Mesothelial cell of epicardium (in vitro differentiated cells): Measurements from ENCODE around the gene ANGPT4. TPM values are rescaled to one million over a fixed set of nuclear protein-coding genes. Genes with fewer than 3 reads are reported as not detected.

Source experiments
- DNase-seq, 2 experiments: peaks; one replicate each; pipeline ENCODE4 v3.0.0; 2021; ENCODE audit warnings: low spot score in 2 of 2; ENCODE audit not compliant: unreplicated experiment in 2 of 2
- H3K27ac Mint-ChIP-seq: 2 replicates; pipeline ENCODE4 v1.8.0; 2021; ENCODE audit warnings: mixed read lengths
- H3K27me3 Mint-ChIP-seq: 2 replicates; pipeline ENCODE4 v1.8.0; 2021; ENCODE audit warnings: low read depth, mixed read lengths
- H3K36me3 Mint-ChIP-seq: 2 replicates; pipeline ENCODE4 v1.8.0; 2021; ENCODE audit warnings: mixed read lengths
- H3K4me1 Mint-ChIP-seq: 2 replicates; pipeline ENCODE4 v1.8.0; 2021; ENCODE audit warnings: mixed read lengths
- H3K4me3 Mint-ChIP-seq: 2 replicates; pipeline ENCODE4 v1.8.0; 2021; ENCODE audit warnings: mild to moderate bottlenecking, moderate library complexity, mixed read lengths
- H3K9me3 Mint-ChIP-seq: 2 replicates; pipeline ENCODE4 v1.8.0; 2021; ENCODE audit warnings: mixed read lengths
- CTCF ChIP-seq: fragments of 200-600 bp; sonication (generic); IDR thresholded peaks from one replicate; pipeline ENCODE4 v1.5.0; 2021; ENCODE audit warnings: antibody characterized with exemption; ENCODE audit not compliant: unreplicated experiment
- total RNA-seq: library from RNA; stranded (reverse); gene quantifications from 3 replicates; pipeline ENCODE4 v1.2.1, GENCODE V29; 2021

ANGPT4 gene
- total RNA-seq, 1 donor from 2014 or later = 0.31 TPM

DNA sequence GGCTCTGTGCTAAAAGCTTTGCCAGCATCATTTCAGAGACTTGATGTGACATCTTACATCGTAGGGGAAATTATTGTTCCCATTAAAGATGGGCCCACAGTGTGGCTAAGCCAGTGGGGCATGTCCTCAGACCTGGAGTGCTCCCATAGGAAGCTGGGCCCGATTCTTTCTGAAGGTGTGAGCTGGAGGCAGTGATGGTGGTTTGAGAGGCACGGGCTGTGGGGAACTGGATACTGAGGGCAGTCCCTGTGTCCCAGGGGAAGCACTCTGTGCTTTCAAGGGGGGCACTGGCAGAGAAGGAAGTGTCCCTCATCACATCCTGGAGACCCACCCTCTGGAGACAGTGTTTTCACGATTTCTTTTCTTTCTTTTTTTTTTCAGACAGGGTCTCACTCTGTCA is 91.2 kb downstream of the ANGPT4 start:
- Mint-ChIP-seq H3K9me3 (no peaks in the 10 kb centered on the region), H3K4me1 (peaks cover 10% of the 10 kb centered on the region), H3K27ac (no peak overlapping the region), H3K4me3 (no peak overlapping the region), H3K27me3 (no peaks in the 10 kb centered on the region), H3K36me3 (no peaks in the 10 kb centered on the region)
- DNase-seq = peak in 1 of 2 experiments; percentile 6
- no peak for TF ChIP-seq CTCF

- Mint-ChIP-seq H3K4me3 (no peak overlapping the region), H3K27me3 (no peaks in the 10 kb centered on the region)
- DNase-seq = no peak
These were observed 91.6 kb downstream of the ANGPT4 start for GRCh38 chr20:824490-824889.

GRCh38 chr20:823574-823902 is 92.6 kb downstream of the ANGPT4 start:
- no peaks in the 10 kb centered on the region for H3K36me3 Mint-ChIP-seq
- no peak overlapping the region for H3K4me3 Mint-ChIP-seq
- no peak overlapping the region for H3K27ac Mint-ChIP-seq
- no peaks in the 10 kb centered on the region for H3K27me3 Mint-ChIP-seq
- no peaks in the 10 kb centered on the region for H3K9me3 Mint-ChIP-seq
- no peaks in the 10 kb centered on the region for H3K4me1 Mint-ChIP-seq
- DNase-seq = no peak
- no peak for TF ChIP-seq CTCF

More at GRCh38 chr20:824490-824889, 91.6 kb downstream of the ANGPT4 start:
- Mint-ChIP-seq H3K27ac (no peak overlapping the region), H3K9me3 (no peaks in the 10 kb centered on the region), H3K4me1 (peaks cover 8% of the 10 kb centered on the region), H3K36me3 (no peaks in the 10 kb centered on the region)
- no peak for TF ChIP-seq CTCF

GRCh38 chr20:822651-823573 is 93.2 kb downstream of the ANGPT4 start:
- H3K27ac Mint-ChIP-seq = no peak overlapping the region
- H3K9me3 Mint-ChIP-seq = no peaks in the 10 kb centered on the region
- no peak for DNase-seq
- H3K36me3 Mint-ChIP-seq = no peaks in the 10 kb centered on the region
- H3K27me3 Mint-ChIP-seq = no peaks in the 10 kb centered on the region
- no peak for TF ChIP-seq CTCF
- H3K4me3 Mint-ChIP-seq = no peak overlapping the region
- H3K4me1 Mint-ChIP-seq = no peaks in the 10 kb centered on the region

DNA sequence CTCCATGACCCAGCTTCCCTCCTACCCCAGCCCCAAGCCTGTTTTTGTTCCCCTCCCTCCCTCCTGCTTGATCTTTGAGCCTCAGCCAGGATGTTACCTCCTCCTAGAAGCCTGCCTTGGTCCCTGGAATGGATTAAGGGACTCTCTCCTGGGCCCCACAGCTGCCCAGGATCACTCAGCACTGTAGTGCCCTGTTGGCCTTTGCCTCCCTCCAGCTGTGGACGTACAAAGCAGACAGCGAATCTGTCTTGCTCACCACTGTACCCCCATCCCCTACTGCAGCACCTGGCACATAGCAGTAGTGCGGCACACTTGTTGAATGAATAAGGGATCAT is 94.4 kb downstream of the ANGPT4 start:
- TF ChIP-seq CTCF = no peak
- Mint-ChIP-seq H3K36me3 (no peaks in the 10 kb centered on the region), H3K27me3 (no peaks in the 10 kb centered on the region), H3K4me1 (no peaks in the 10 kb centered on the region), H3K9me3 (no peaks in the 10 kb centered on the region), H3K4me3 (no peak overlapping the region), H3K27ac (no peak overlapping the region)
- DNase-seq = no peak
